Stimulated activated CD4-positive, alpha-beta T cell treated with anti-CD3 and anti-CD28 coated beads, Interleukin-15, amount 100 ng/mL, for 48 hours (primary cell): ENCODE measurements around the gene EVL.
"Not testable (repeated sequence)": the region's sequence is repeated elsewhere in the genome, so short reads cannot be mapped to it uniquely, and the experiment has no call there.

Experiments
- DNase-seq, 2 donors: peaks; one replicate each; pipeline ENCODE4 v3.0.0-alpha.2; 2020; ENCODE audit warnings: low read depth in 2 of 2

The EVL gene

DNA sequence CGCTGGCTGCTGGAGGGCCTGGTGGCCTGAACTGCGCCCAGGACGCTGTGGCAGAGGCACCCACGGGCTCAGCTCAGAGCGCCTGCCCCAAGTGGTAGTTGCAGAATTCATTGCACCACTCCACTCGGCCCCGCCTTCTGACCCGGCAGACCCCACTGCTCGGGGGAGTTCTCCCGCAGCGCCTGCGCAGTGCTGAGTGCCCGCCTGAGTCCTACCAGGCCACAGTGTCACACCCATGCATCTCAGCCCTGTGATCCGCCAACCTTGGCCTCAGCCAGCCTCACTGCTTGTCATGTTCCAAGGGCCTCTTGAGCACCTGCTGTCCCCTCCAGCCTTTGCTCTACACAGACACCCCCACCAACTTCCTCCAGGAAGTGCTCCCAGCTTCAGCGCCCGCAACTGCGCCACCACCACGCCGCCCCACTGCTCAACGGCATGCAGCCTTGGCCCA, 82.0 kb downstream of the EVL start:
- DNase-seq = peak; percentile 38 to 45

- DNase-seq = no peak
These were observed 82.7 kb downstream of the EVL start for GRCh38 chr14:100147691-100148464.

DNA sequence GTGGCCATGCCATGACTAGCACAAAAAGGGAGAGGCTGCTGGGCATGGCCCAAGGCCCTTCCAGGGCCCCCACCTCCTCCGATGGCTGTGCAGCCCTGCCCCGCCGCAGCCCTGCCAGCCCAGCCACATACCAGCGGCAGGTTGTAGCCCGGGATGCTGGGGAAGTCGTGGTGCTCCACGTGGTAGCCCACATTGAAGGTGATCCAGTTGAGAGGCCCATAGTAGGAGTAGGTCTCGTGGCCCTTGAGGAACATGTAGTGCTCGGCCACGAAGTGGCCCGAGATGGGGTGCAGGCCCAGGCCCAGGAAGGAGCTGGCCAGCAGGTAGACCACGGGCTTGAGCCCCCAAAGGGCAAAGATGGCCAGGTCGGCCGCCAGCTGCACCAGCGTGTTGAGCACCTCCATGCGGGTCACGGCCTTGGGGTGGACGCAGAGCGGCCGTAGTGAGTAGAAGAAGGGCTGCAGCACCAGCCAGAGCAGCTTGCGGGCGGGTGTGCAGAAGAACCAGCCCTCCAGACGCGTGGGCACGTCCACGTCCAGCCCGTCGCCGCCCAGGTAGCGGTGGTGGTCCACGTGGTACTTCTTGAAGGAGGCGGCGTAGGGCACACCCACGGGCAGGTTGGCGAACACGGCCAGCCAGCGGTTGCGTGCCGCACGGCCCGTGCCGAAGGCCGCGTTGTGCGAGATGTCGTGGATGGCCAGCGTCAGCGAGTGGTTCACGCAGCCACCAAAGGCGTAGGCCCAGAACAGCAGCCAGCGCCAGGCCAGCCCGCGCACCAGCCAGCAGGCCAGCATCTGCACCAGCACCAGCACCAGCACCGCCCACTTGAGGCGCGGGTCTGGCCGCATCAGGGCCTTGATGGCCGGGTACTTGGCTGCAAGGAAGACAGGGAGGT, 83.9 kb downstream of the EVL start:
- DNase-seq = no peak

GRCh38 chr14:100149851-100150611, 84.8 kb downstream of the EVL start:
- DNase-seq = no peak

- no peak for DNase-seq
These were observed 85.8 kb downstream of the EVL start for GRCh38 chr14:100150932-100151587.

- DNase-seq = no peak
These were observed 86.9 kb downstream of the EVL start for GRCh38 chr14:100152091-100152490.

- DNase-seq = no peak
These were observed 88.3 kb downstream of the EVL start for GRCh38 chr14:100153560-100153959.

DNA sequence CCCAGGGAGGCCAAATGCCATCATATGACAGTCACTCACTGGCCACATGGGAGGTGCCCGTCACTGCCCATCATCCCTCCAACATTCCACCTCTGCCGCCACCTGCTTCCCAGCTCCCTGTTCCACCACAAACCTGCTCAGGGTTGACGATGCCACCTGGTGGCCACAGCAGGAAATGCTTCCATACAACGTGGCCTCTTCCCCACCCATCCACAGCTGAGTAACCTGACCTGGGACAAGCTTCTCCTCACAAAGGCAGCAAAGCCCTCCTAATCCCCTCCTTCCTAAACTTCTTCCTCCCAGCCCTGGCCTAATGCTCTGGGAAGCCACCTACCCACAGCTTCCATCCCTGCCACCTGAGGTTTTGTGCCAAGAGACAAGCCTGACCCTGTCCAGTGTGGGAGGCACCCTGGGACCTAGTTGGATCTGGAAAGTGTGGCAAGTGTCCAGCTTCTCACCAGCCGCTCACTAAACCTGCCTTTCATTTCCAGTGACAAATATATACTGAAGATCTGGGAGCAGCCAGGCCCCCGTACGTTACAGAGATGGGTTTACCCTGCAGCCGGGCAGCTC, 89.9 kb downstream of the EVL start:
- DNase-seq = peak in 1 of 2 donors; percentile 43

DNA sequence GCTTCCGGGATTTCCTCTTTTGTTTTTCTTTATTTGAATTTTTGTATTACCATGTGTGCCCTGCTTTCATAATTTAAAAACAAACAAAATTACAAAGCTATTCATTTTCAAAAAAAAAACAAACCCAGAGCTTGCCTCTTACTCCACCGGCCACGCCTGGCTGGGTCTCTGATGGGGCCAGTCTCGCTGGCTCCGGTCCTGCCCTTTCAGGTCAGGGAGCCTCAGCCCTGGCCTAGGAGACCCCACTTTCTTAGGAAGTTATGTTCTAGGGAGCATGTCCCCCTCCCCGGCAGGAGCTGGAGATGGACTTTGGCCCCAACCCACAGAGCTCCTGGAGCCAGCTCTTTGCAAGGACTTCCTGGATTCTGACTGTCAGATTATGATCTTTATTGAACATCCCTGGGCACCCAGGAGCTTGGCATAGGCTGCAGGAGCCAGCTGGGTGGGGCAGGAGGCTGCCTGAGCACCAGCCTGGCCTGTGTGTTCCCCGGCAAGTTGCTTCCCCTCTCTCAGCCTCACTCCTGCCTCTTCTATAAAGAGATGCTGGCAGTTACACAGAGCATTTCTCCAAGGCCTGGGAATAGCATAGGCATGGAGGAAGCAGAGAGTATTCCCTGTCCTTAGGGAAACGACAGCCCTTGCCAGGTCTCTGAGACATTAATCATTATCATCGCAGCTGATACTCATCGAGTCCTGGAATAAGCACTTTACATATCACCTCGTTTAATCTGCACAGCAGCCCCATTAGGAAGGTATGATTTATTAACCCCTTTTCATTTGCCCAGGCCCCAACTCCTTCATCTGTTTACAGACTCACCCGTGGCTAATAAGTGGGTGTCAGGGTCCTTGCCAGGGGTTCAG, 90.8 kb downstream of the EVL start:
- no peak for DNase-seq

DNA sequence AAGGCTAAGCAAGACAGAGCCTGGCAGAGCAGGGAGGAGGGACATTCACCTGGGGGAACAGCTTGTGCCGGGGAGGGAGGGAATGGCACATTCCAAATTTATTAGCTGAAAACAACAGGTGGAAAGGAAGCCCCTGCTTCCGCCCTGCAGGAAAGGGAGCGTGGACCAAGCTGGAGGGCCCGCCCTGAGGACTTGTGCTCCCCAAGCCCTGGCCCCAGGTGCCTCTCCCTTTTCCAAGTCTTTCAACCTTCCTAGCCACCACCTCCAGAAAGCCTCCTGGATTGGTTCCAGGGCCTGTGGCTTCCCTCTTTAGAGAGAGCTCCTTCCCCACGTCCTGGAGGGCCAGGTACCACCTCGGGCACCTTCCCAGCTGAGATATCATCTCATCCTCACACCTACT, 91.6 kb downstream of the EVL start:
- no peak for DNase-seq

DNA sequence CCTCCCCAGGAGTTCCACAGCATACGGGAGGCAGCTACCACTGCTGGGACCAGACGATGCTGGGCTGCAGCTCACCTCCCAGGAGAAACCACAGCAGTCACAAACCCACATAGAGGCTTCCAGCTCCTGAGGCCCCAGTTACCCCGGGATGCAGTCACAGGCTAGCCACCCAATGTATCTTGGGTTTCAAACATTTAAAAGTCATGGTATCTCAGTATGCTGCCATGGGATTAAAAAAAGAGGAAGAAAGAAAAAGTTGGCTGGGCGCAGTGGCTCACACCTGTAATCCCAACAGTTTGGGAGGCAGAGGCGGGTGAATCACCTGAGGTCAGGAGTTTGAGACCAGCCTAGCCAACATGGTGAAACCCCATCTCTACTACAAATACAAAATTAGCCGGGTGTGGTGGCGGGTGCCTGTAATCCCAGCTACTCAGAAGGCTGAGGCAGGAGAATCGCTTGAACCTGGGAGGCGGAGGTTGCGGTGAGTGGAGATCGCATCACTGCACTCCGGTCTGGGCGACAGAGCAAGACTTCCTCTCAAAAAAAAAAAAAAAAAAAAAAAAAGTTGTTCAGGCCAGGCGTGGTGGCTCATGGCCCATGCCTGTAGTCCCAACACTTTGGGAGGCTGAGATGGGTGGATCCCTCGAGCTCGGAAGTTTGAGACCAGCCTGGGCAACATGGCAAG, 92.5 kb downstream of the EVL start:
- DNase-seq = not testable (repeated sequence)

GRCh38 chr14:100158566-100159093, 93.4 kb downstream of the EVL start:
- DNase-seq = no peak

- peak; percentile 35 to 50 for DNase-seq
These were observed 94.1 kb downstream of the EVL start, which contains the start of gene DEGS2 for GRCh38 chr14:100159094-100159864. TSS of gene DEGS2 (minus strand) at chr14:100159645. CDS start at chr14:100159587, 58 bp downstream.

DNA sequence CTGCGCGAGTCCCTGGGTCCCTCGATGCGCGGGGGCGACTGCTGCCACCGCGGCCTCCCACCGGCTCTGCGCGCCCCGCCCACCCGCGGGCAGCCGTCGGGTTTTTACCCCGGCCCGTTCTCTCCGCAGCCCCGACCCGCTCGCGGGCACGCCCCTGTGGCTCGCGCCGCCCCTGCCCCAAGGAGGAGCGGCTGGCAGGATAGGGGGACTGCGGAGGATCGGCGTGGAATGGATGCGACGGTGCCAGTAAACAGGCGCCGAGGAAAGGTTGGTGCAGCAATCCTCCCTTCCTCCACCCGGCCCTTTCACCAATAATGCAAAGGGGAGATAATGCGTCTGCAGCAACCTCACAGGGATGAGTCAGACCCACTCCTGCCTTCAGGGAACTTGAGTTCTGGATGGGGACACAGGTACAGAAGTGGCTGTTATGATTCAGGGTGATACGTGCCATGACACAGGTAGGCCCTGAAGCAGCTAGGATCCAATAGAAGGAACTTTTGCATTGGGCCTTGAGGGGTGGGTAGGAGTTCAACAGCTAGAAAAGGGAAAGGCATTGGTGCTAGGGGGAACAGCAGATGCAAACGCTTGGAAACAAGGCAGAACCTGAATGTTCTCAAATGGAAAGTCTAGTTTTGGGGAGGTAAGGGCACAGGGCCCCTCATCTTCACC, 94.8 kb downstream of the EVL start:
- no peak for DNase-seq

GRCh38 chr14:100160534-100160916, 95.3 kb downstream of the EVL start:
- no peak for DNase-seq

DNA sequence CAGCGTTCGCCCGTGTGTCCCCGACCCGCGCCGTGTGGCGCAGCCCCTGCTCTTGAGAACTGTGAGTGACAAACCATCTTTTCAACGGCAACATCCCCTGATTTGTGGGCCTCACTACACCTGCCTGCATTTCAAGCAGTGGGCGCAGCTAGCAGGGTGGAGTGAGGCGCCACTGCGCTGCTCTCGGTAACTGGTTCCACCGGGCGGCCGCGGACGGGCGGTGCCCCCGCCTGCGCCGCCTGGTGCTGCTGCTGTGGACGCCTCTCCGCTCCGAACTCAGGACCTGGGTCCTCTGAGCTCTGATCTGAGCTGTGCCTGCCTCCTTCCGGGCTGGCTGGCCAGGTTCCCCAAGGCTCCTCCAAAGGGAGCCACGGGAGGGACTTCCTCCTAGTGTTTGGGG, 100.2 kb downstream of the EVL start:
- no peak for DNase-seq

GRCh38 chr14:100165831-100166440, 100.7 kb downstream of the EVL start:
- DNase-seq = no peak
